Hepatocyte (in vitro differentiated cells): ENCODE data around the gene AUTS2.

ENCODE experiments used
- CTCF ChIP-seq: fragments of 200-600 bp; sonication (generic); IDR thresholded peaks from 2 replicates; pipeline ENCODE4 v1.5.1; 2016; ENCODE audit warnings: antibody characterized with exemption, mild to moderate bottlenecking; ENCODE audit not compliant: poor library complexity
- EZH2phosphoT487 ChIP-seq: fragments of 200-600 bp; sonication (generic); IDR thresholded peaks from one replicate; pipeline ENCODE4 v1.6.1; 2018; ENCODE audit warnings: antibody characterized with exemption, mild to moderate bottlenecking, low read depth, moderate library complexity; ENCODE audit not compliant: unreplicated experiment, severe bottlenecking

DNA sequence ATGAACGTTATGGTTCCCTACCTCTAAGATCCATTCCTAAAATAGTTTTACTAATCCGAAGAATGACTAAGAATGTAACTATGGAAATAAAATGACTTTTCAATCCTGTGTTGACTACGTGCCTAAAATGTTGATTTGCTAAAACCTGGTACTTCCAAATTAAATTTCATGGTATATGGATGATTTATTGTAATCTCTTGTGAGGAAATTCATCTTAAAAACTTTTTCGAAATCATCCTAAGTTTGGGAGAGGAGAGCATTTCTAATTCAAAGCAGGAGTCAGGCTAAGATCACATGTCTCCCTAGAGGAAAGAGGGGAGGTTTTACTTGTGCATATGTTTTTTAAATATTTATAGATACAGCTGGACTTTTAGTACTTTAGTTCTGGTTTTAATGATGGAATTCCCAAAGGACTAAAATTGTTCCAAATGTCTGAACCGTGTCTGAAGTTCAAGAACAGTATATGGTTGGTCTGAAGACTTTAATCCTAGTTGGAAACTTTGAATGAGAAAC is 483.9 kb downstream of the AUTS2 start:
- no peak for TF ChIP-seq CTCF
- TF ChIP-seq EZH2phosphoT487 = no peak
